EL (cell line): ENCODE measurements around the gene IL10RA.
"Not testable (repeated sequence)": the region's sequence is repeated elsewhere in the genome, so short reads cannot be mapped to it uniquely, and the experiment has no call there.

Experiments used
- DNase-seq: peaks from one replicate; pipeline ENCODE4 v3.0.0-alpha.2; 2016

Gene IL10RA

DNA sequence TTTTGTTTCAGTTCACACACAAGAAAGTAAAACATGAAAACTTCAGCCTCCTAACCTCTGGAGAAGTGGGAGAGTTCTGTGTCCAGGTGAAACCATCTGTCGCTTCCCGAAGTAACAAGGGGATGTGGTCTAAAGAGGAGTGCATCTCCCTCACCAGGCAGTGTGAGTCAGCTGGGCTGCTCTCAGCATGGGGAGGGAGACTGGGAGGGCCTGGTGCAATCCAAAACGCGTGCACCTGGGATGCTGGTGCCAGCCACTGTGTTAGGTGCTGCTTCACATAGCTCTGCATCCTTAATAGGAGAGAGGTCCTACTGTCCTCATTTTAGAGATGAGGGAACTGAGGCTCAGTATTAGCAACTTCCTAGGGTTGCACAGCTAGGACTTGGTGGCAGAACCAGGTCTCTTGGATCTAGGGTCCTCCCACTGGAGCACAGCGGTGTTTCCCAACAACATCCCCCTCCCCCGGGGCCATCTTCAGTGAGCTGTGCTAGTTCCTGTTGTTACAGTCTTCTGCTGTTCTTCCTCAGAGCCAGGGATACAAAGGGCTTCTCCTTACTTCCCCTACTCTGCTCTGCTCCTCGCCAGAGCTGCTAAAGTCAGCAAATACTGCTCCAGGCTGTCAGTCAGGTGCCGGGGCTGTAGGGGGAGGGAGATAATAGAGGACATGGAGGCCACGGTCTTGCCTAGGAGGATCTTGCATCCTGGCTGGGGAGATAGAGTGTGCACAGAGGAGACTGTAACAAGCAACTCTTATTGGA, 8.0 kb downstream of the IL10RA start:
- DNase-seq, result no peak

DNA sequence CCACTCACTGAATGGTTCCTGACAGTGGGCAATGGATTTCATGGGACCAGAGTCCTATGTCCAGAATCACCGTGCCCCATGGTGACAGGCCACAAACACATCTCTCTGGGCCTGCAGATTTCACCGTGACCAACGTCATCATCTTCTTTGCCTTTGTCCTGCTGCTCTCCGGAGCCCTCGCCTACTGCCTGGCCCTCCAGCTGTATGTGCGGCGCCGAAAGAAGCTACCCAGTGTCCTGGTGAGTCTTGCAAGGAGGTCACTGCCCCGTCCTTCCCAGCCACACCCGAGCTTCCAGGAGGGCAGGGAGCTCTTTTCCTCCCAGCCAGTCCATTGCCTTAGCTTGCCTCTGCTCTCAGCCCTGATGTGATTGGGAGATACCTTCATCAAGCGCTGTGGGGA, 9.3 kb downstream of the IL10RA start:
- no peak for DNase-seq

DNA sequence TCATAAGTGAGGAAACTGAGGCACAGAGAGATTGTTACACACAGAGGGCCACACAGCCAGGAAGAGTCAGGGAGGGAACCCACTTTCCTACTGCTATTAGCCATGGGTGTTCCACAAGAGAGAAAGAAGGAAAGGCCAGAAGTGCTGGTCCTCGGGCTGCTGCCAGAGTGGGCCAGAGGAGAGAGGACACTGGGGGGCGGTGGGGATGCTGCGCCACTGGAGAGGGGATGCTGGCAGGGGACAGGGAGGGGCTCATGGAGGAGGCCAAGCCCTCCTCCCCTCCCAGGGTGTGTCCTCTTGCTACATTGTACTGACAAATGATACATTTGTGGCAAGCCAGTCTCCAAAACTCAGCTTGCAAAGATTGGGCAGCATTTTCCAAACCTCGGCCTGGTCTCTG, 9.9 kb downstream of the IL10RA start:
- DNase-seq, result no peak

DNA sequence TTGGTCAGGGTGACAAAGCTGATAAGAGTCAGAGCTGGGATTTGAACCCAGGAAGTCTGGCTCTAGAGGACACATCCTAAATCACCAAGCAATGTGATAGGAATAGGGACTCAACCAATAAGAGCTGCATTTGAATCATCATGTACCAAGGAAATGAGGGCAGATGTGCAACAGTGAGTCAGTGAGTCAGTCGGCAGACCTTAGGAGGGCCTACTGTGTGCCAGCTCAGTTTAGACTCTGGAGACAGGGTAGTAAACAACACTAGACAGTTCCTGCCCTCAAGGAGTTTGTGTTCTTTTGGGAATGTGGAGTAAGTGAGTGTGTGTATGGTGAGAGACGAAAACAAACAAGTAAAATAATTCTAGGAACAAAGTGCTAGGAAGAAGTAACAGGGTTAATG, 11.2 kb downstream of the IL10RA start:
- no peak for DNase-seq

DNA sequence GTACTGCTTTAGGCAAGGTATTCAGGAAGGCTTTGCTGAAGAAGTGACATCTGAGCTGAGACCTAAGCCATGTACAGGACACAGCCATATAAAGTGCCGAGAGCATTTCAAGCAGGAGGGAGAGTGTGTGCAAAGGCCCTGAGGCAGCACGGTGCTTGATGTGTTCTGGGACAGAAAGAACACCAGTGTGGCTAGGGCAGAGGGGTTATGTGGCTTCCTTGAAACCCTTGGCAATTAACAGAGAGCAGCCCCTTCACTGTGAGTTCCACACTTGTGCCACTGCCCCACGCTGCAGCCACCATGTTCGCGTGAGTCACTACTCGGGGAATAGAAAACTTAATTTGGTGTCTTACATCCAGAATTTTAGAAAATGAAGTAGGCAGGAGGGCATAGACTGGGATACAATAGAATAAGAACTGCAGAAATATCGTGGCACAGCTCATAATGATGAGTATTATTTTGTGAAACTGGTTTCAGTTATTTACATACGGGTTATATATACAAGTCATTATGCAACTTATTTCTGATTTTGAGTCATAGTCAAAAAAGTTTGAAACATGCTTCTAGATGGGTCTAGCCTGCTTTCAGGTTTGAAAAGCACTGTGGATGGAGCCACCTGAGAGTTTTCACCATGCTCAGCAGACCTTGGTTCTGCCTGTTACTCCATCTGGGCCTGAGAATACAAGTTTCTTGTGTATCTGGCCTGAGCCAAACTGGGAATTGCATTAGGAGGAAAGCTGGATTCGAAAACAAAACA, 11.8 kb downstream of the IL10RA start:
- DNase-seq, result no peak

DNA sequence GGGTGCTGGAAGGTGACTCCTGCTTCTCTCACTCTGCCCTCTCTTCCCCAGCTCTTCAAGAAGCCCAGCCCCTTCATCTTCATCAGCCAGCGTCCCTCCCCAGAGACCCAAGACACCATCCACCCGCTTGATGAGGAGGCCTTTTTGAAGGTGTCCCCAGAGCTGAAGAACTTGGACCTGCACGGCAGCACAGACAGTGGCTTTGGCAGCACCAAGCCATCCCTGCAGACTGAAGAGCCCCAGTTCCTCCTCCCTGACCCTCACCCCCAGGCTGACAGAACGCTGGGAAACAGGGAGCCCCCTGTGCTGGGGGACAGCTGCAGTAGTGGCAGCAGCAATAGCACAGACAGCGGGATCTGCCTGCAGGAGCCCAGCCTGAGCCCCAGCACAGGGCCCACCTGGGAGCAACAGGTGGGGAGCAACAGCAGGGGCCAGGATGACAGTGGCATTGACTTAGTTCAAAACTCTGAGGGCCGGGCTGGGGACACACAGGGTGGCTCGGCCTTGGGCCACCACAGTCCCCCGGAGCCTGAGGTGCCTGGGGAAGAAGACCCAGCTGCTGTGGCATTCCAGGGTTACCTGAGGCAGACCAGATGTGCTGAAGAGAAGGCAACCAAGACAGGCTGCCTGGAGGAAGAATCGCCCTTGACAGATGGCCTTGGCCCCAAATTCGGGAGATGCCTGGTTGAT, 12.6 kb downstream of the IL10RA start:
- no peak for DNase-seq

DNA sequence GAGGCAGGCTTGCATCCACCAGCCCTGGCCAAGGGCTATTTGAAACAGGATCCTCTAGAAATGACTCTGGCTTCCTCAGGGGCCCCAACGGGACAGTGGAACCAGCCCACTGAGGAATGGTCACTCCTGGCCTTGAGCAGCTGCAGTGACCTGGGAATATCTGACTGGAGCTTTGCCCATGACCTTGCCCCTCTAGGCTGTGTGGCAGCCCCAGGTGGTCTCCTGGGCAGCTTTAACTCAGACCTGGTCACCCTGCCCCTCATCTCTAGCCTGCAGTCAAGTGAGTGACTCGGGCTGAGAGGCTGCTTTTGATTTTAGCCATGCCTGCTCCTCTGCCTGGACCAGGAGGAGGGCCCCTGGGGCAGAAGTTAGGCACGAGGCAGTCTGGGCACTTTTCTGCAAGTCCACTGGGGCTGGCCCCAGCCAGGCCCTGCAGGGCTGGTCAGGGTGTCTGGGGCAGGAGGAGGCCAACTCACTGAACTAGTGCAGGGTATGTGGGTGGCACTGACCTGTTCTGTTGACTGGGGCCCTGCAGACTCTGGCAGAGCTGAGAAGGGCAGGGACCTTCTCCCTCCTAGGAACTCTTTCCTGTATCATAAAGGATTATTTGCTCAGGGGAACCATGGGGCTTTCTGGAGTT, 13.3 kb downstream of the IL10RA start:
- no peak for DNase-seq

DNA sequence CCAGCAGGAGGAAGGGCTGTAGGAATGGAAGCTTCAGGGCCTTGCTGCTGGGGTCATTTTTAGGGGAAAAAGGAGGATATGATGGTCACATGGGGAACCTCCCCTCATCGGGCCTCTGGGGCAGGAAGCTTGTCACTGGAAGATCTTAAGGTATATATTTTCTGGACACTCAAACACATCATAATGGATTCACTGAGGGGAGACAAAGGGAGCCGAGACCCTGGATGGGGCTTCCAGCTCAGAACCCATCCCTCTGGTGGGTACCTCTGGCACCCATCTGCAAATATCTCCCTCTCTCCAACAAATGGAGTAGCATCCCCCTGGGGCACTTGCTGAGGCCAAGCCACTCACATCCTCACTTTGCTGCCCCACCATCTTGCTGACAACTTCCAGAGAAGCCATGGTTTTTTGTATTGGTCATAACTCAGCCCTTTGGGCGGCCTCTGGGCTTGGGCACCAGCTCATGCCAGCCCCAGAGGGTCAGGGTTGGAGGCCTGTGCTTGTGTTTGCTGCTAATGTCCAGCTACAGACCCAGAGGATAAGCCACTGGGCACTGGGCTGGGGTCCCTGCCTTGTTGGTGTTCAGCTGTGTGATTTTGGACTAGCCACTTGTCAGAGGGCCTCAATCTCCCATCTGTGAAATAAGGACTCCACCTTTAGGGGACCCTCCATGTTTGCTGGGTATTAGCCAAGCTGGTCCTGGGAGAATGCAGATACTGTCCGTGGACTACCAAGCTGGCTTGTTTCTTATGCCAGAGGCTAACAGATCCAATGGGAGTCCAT, 14.1 kb downstream of the IL10RA start:
- no peak for DNase-seq

DNA sequence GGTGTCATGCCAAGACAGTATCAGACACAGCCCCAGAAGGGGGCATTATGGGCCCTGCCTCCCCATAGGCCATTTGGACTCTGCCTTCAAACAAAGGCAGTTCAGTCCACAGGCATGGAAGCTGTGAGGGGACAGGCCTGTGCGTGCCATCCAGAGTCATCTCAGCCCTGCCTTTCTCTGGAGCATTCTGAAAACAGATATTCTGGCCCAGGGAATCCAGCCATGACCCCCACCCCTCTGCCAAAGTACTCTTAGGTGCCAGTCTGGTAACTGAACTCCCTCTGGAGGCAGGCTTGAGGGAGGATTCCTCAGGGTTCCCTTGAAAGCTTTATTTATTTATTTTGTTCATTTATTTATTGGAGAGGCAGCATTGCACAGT, 14.6 kb downstream of the IL10RA start:
- DNase-seq, result no peak

DNA sequence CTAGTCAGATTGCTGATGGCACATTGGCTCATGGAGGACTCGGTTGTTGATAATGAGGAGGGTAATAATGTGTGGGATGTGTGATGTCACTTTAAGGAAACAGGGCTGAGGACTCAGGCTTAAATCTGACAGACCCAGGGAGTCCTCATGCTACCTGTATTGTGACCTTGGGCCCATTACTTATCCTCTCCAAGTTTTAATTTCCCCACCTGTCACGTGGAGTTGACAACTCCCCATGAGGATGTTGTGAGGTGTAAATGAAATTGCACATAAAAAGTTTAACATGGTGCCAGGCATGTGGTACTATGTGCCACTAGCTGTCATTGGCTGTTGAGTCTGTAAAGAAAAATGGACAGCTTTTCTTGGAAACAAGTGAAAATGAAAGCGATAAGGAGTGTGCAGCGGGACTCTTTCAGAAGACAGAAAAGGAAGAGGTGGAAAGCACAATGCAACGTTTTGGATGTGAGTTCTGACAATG, 15.3 kb downstream of the IL10RA start:
- no peak for DNase-seq

DNA sequence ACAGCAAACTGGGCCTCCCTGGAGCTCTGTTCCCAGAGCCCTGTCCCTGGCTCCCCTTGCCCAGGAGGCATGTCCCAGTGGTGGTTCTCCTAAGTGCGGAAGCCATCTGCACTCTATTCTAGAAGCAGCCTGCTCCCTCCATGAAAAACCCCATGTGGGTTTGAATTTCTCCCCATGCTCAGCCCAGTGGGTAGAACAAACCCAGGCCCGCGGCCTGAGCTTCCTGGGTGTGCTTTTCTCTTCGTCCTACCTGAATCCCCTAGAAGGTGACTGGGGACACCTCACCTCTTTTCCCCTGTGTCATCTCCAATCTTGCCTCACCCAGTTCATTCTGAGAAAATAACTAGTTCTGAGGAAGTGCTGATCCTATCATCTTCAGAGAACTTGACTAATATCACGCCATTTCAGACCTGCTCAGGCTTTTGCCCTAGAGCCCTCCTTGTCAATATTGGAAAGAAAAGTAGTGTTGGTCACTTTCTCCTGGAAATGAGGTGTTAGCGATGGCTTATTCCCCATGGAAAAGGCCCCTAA, 15.9 kb downstream of the IL10RA start:
- no peak for DNase-seq

DNA sequence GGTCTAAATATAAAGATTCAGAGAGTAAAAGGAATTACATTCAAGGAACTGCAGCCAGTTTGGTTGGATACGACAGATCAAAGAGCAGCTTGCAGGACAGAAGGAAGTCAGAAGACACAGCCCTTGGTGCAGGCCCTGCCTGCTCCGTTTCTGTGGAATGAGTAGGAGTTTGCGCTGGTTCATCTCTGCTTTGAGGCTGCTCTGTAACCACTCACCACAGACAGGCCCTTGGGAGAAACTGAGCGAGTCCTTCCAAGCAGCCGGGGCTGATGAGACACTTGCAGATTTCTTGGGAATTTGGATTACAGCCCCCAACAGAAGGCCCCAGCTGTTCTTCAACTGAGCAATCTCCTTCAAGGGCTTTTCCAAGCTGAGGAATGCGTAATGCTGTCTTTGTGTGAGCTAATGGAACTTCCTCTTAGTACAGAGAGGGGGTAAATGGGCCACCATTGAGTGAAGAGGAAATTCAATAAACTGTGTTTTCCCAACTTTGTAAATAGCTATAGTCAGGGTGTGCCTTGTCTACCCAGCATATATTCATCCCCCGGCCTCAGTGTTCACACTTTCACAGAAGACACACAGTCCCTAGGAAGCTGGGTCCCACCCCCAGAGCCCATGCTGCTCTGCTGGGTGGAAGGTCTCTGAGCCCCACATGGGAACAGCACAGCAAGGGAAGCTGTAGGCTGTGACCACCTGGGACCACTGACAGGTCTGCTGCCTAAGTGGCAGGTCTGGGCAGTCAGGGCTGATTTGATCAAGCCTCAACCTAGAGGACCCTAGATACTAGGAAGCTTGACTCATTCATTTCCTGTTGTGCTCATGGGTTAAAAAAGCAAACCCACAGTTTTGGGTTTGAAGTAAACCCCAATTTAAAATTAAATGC, 16.6 kb downstream of the IL10RA start:
- no peak for DNase-seq

DNA sequence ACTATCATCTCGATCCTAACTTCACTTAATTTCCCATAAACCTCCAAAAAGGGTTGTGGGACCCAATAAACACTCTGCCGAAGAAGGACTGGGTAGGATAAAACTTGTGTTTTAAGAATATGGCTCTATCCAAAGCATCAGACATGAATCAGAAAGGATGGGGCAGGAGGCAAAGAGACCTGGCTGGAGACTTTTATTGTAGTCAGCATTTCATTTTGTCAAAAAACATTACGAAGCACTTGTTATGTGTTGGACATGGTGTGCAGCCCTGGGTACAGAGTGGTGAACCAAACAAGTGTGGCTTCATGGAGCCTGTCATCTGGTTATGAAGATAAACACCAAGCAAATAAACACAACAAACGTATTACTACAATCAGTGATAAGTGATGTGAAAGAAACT, 17.3 kb downstream of the IL10RA start:
- DNase-seq, result no peak

DNA sequence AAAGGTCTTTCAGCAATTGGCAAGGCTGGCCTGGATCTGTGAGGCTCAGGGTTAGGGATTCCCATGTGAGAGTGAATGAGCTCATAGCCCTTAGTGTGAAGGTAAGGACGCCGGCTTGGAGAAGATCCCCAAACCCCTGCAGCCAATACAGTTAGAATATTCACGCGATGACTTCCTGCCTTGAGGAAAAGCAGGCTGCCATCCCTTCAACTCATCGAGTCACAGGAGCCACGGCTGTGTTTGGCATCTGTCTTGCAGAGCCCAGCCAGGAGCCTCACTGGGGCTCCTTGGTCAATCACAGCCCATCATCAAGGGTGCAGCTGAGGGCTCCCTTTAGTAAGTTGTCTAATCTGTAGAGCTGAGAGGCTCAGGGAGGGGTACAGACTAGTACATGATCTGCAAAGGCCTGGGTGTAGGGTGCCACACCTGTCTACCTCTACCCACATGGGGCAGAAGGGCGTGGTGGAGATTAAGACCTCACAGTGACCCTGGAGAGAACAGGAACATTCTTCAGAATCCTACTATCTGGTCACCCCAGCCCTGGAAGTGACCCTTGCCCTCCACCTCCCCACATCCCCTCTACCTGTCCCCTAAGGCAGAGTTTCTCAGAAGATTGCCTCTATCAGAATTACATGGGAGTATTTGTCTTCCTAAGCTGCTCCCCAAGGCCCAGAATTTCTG, 18.5 kb downstream of the IL10RA start:
- no peak for DNase-seq

DNA sequence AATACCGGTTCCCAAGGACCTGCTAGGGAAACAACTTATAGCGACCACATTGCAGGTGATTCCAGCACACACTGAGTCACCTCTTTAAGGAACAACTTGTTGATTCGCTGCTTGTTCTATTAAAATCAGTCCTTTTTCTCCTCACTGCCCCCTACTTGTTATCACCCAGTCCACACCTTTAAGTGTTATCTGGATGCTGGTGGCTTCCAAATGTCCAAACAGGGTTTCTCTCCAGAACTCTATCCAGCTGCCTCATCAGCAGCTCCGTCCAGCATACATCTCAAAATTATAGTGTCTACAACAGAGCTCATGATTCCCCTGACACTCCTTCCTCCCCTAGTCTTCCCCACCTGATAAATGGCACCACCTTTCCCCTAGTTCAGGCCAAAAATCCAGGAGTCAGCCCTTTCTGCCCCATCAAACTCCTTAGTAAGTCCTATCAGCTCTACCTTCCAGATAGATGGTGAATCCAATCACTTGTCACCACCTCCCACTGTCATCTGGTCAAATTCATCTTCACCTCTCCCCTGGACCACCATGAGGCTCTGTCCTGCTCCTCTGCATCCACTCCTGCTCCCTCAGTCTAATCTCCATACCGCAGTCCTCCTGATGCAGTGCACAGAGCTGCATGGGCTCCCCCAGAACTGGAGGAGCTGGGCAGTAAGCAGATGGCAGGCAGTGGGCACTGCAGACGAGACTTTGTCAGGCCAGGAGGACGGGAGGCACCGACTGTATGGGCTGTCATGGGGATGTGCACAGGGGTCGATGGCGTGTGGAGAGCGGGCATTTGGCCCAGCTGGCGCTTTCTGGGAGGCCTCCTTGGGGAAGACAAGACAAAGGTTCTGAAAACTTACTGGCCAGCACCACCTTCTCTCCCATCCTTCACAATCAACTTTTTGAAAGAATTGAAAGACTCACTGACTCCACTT, 19.3 kb downstream of the IL10RA start:
- no peak for DNase-seq

DNA sequence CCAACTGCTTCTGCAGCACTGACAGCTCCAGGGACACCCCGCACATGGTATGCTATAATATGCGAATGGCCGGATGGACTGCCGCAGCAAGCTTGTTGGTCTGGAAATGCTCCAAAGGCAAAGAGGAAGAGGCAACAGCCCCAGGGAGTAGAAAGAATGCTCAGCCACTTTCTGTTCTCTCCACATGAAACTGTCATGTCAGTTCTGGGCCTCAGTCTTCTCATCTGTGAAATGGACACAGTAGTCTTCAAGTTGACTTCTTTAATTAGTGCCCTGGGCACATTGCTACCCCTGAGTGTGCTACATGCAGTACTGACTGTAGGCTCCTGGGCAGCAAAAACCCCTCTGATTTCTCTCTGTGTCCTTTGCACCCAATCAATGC, 19.9 kb downstream of the IL10RA start:
- DNase-seq, result no peak

DNA sequence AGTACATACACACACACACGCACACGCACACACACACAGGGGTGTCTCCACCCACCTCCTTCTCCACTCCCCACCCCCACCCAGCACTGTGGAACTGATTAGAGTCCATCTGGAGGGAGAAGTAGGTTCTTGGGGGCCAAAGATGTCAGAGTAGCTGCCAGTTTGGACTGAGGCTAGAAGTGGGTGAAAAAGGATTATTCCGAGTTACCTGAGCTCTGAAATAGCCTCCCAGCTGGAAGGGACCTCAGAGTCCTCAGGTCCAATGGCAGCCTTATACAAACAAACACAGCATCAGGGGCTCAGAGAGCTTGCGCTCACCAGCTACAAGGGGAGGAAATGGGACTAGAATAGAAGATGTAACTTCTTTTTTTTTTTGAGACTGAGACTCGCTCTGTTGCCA, 20.8 kb downstream of the IL10RA start:
- DNase-seq, result no peak

DNA sequence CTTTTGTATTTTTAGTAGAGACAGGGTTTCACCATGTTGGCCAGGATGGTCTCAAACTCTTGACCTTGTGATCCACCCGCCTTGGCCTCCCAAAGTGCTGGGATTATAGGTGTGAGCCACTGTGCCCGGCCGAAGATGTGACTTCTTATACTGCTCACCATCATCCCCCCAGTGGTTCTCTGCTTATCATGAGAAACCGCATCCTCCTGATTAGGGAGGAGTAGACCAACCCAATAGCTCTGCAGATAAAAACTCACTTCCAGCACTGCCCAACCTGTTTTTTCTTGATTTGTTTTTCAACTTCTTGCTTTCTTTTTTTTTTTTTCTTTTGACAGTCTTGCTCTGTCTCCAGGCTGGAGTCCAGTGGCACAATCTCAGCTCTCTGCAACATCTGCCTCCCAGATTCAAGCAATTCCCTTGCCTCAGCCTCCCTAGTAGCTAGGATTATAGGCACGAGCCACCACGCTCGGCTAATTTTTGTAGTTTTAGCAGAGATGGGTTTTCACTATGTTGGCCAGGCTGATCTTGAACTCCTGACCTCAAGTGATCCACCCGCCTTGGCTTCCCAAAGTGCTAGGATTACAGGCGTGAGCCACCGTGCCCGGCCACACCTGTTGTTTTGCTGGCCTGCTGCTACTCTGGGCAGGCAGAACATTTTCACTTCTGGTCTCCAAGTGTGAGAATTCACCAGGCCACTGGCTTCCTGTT, 21.5 kb downstream of the IL10RA start:
- DNase-seq, result not testable (repeated sequence)
